MCF 10A (cell line): ENCODE results near the gene BRF1. TPM values are rescaled to one million over a fixed set of nuclear protein-coding genes. Genes with fewer than 3 reads are reported as not detected.

Experiments used
- BruUV-seq: library from RNA; stranded (reverse); fragments of 400-500 nt; replicated peaks from 2 replicates; lab custom pipeline; 2021; lab: Mats Ljungman, UMichigan
- CTCF ChIA-PET: fragments of 300-600 bp; sonication (Branson Sonifier 250); formaldehyde crosslinking; extraction: SDS; loops from one replicate; lab custom pipeline; 2021; ENCODE audit warnings: antibody characterized with exemption, inconsistent platforms; lab: Yijun Ruan, JAX
- POLR2A ChIA-PET: fragments of 300-600, 350-650 bp; sonication (Branson Sonifier 250); formaldehyde crosslinking; extraction: SDS; loops from one replicate; lab custom pipeline; 2020; ENCODE audit warnings: antibody characterized with exemption, inconsistent platforms; lab: Yijun Ruan, JAX
- DNase-seq: peaks from one replicate; pipeline ENCODE4 v3.0.0-alpha.2; 2018; ENCODE audit not compliant: unreplicated experiment
- H3K27ac Mint-ChIP-seq: one replicate; pipeline ENCODE4 v1.8.0; 2022; ENCODE audit warnings: mild to moderate bottlenecking, low read depth, mixed read lengths; ENCODE audit not compliant: unreplicated experiment
- H3K27me3 Mint-ChIP-seq: one replicate; pipeline ENCODE4 v1.8.0; 2022; ENCODE audit warnings: mixed read lengths; ENCODE audit not compliant: insufficient read depth, unreplicated experiment
- H3K36me3 Mint-ChIP-seq: one replicate; pipeline ENCODE4 v1.8.0; 2022; ENCODE audit warnings: mild to moderate bottlenecking, moderate library complexity, mixed read lengths; ENCODE audit not compliant: insufficient read depth, unreplicated experiment
- H3K4me1 Mint-ChIP-seq: one replicate; pipeline ENCODE4 v1.8.0; 2022; ENCODE audit warnings: mixed read lengths; ENCODE audit not compliant: insufficient read depth, unreplicated experiment
- H3K4me3 Mint-ChIP-seq: one replicate; pipeline ENCODE4 v1.8.0; 2022; ENCODE audit warnings: mild to moderate bottlenecking, moderate library complexity, mixed read lengths; ENCODE audit not compliant: unreplicated experiment
- H3K9me3 Mint-ChIP-seq: one replicate; pipeline ENCODE4 v1.8.0; 2022; ENCODE audit warnings: mixed read lengths; ENCODE audit not compliant: unreplicated experiment
- intact Hi-C: fragments of 100-400 bp; cut with micrococcal nuclease; formaldehyde crosslinking; loops from 2 replicates; pipeline ENCODE4 v1.14.1; 2022
- total RNA-seq: library from RNA; stranded (reverse); gene quantifications from 2 replicates; pipeline ENCODE4 v1.2.3, GENCODE V29; 2022
- TF ChIP-seq, protein P1 (sequence below): fragments of 200-600 bp; IDR thresholded peaks from one replicate; pipeline ENCODE4 v1.8.0; 2022; ENCODE audit warnings: antibody characterized with exemption, mild to moderate bottlenecking; ENCODE audit not compliant: unreplicated experiment

Gene BRF1
- total RNA-seq, 1 experiment from 2014 or later: 30.7 TPM

DNA sequence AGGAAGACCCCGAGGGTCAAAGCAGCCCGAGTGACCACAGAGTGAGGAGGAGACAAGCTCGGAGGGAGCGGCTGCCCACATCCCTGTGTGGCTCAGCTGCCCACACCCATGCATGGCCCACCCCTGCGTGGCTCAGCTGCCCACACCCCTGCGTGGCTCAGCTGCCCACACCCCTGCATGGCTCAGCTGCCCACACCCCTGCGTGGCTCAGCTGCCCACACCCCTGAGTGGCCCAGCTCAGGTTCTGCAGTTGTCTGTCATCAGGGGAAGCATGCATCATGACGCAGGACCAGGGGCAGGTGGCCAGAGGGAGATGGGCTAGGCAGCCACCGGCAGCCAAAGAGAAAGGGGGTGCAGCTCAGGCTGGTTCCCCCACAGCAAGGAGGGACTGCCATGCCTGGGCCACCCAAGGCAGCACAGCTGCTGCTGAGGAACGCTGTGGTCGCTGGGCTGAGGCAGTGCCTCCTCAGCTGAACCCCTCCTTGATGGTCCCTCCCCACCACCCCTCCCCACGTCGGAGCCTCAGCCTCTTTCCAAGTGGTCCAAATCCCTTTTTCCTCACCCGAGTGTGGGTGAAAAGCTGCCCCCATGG lies 86.4 kb downstream of the BRF1 start:
- CTCF ChIA-PET: interaction anchor here (0.6 to 1.8 kb wide), 2 partner anchors 11 to 175 kb away, joined by 3 to 11 read pairs; no protein-coding TSS in a partner anchor
- no peaks in the 10 kb centered on the region for H3K4me1 Mint-ChIP-seq
- BruUV-seq: no TSS peak

DNA sequence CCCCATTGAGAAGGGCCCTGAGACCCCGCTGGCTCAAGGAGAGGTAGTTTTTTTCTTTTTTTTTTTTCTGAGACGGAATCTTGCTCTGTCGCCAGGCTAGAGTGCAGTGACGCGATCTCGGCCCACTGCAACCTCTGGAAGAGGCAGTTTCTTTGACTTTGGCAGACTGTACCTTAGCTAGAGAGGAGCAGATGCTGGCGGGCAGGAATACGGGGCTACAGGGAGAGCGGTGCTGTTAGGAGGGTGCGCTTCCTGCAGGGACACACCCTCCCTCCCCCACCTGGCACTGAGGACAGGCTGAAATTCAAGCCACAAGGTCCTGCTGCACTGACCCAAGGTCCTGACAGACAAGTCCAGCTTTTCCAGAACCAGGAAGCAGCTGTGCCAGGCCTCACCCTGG lies 87.4 kb downstream of the BRF1 start:
- TF ChIP-seq, protein P1, sequence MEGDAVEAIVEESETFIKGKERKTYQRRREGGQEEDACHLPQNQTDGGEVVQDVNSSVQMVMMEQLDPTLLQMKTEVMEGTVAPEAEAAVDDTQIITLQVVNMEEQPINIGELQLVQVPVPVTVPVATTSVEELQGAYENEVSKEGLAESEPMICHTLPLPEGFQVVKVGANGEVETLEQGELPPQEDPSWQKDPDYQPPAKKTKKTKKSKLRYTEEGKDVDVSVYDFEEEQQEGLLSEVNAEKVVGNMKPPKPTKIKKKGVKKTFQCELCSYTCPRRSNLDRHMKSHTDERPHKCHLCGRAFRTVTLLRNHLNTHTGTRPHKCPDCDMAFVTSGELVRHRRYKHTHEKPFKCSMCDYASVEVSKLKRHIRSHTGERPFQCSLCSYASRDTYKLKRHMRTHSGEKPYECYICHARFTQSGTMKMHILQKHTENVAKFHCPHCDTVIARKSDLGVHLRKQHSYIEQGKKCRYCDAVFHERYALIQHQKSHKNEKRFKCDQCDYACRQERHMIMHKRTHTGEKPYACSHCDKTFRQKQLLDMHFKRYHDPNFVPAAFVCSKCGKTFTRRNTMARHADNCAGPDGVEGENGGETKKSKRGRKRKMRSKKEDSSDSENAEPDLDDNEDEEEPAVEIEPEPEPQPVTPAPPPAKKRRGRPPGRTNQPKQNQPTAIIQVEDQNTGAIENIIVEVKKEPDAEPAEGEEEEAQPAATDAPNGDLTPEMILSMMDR: no peak
- no peaks in the 10 kb centered on the region for H3K27me3 Mint-ChIP-seq
- CTCF ChIA-PET: interaction anchor here (0.6 to 1.8 kb wide), 2 partner anchors 10 to 1122 kb away, joined by 3 to 11 read pairs; no protein-coding TSS in a partner anchor
- BruUV-seq: no TSS peak
- POLR2A ChIA-PET: no interaction called here
- H3K27ac Mint-ChIP-seq: no peak overlapping the region
- H3K9me3 Mint-ChIP-seq: no peaks in the 10 kb centered on the region
- no peak for DNase-seq
- intact Hi-C loops: no loop called here
- no peak overlapping the region for H3K4me3 Mint-ChIP-seq
- H3K4me1 Mint-ChIP-seq: no peaks in the 10 kb centered on the region
- peaks cover 36% of the 10 kb centered on the region for H3K36me3 Mint-ChIP-seq

More for the DNA sequence above, 86.4 kb downstream of the BRF1 start:
- intact Hi-C loops: no loop called here
- Mint-ChIP-seq H3K36me3 (peaks cover 39% of the 10 kb centered on the region), H3K9me3 (no peaks in the 10 kb centered on the region), H3K27me3 (no peaks in the 10 kb centered on the region), H3K4me3 (no peak overlapping the region), H3K27ac (no peak overlapping the region)
- no peak for DNase-seq
- TF ChIP-seq, protein P1: no peak
- POLR2A ChIA-PET: interaction anchor here (0.6 kb wide), 1 partner anchor 533 kb away, joined by 3 read pairs; no protein-coding TSS in a partner anchor

DNA sequence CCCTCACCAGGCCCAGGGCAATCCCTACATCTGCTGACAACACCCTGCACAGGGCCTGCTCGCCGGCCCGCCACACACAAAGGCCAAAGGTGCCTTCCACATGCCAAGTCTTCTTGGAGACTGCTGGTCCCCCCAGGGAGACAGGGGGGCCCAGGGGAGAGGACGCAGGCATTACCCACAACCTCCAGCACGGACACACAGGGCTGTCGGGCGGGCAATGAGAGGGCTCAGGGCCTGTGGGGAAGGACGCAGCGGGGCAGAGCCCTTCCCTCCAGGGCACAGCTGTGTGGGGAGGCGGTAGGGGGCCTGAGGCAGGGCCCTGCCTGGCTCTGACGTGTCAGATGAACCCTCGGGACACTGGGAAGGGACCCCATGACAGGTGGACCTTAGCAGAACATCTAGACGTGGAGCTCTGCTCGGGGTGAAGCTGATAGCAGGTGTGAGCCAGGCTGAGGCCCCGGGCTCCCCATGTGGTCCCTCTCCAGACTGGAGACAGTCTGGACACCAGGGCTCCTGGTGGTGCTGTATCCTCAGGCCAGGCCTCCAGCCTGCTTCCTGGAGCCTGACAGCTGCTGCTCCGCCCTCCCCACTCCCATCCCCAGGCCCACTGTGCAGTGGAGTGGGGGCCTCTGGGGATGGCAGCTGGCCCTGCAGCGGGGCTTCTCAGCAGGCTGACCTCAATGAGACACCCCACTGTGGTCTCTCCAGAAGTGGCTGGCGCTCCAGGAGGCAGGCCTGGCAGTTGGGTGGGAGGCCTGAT lies 88.1 kb downstream of the BRF1 start:
- POLR2A ChIA-PET: no interaction called here

DNA sequence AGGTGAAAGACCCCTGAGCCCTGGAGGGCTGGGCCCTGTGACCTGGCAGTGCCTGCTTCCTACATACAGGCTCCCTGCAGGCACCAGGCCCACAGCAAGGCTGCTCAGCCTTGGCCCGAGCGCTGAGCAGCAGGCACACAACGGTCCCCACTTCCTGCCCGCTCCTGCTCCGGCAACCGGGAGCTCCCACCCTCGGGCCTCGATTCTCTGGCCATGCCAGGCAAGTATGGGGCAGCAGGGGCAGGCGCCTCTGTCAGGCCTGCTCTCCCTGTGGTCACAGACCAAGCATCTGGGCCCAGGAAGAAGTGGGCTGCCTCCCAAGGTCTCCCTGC lies 89.1 kb downstream of the BRF1 start:
- H3K9me3 Mint-ChIP-seq: no peaks in the 10 kb centered on the region
- intact Hi-C loops: no loop called here
- H3K27me3 Mint-ChIP-seq: no peaks in the 10 kb centered on the region
- POLR2A ChIA-PET: no interaction called here
- no peak overlapping the region for H3K27ac Mint-ChIP-seq
- H3K36me3 Mint-ChIP-seq: peaks cover 20% of the 10 kb centered on the region
- TF ChIP-seq, protein P1: no peak
- CTCF ChIA-PET: interaction anchor here (1.5 kb wide), 1 partner anchor 9 kb away, joined by 6 read pairs; no protein-coding TSS in a partner anchor
- BruUV-seq: no TSS peak
- H3K4me3 Mint-ChIP-seq: no peak overlapping the region
- H3K4me1 Mint-ChIP-seq: no peaks in the 10 kb centered on the region
- DNase-seq: no peak

More for the DNA sequence above, 88.1 kb downstream of the BRF1 start:
- BruUV-seq: no TSS peak
- Mint-ChIP-seq H3K27ac (no peak overlapping the region), H3K4me1 (no peaks in the 10 kb centered on the region), H3K9me3 (no peaks in the 10 kb centered on the region), H3K36me3 (peaks cover 30% of the 10 kb centered on the region), H3K4me3 (no peak overlapping the region), H3K27me3 (no peaks in the 10 kb centered on the region)
- TF ChIP-seq, protein P1: no peak
- no peak for DNase-seq
- CTCF ChIA-PET: interaction anchor here (0.6 to 1.5 kb wide), 2 partner anchors 10 to 29 kb away, joined by 4 to 6 read pairs; no protein-coding TSS in a partner anchor
- intact Hi-C loops: no loop called here
